Ovary (tissue), 9 donors: ENCODE data around the gene CHAF1A. TPM values are rescaled to one million over a fixed set of nuclear protein-coding genes. Genes with fewer than 3 reads are reported as not detected.

Experiments
- DNase-seq, 5 donors: peaks; one replicate each; pipeline ENCODE4 v3.0.0-alpha.2; 2019 to 2020
- H3K27ac ChIP-seq, 2 donors: fragments of 200-600 bp; one replicate each; pipeline versions ENCODE4 v1.5.1 to v1.8.0; 2019 to 2022
- H3K27me3 ChIP-seq: fragments of 200-600 bp; one replicate; pipeline ENCODE4 v1.8.0; 2022
- H3K36me3 ChIP-seq: fragments of 200-600 bp; sonication (generic); one replicate; pipeline ENCODE4 v1.5.1; 2019
- H3K4me1 ChIP-seq: one replicate; pipeline ENCODE4 v1.8.1; 2013; ENCODE audit warnings: mild to moderate bottlenecking, moderate library complexity; ENCODE audit not compliant: insufficient read depth
- H3K4me3 ChIP-seq: fragments of 200-600 bp; sonication (generic); one replicate; pipeline ENCODE4 v1.5.1; 2017
- H3K9me3 ChIP-seq, 2 donors: fragments of 200-600 bp in 1 of 2; sonication (generic) in 1 of 2; one replicate each; pipeline versions ENCODE4 v1.5.1 to v1.8.1; 2013 to 2019; ENCODE audit warnings: mild to moderate bottlenecking in 1 of 2, moderate library complexity in 1 of 2
- EP300 ChIP-seq: sonication (generic); formaldehyde crosslinking; IDR thresholded peaks from one replicate; pipeline ENCODE4 v1.6.1; 2017; ENCODE audit warnings: antibody characterized with exemption
- POLR2A ChIP-seq: fragments of 450-650 bp; IDR thresholded peaks from one replicate; pipeline ENCODE4 v1.6.1; 2017; ENCODE audit warnings: antibody characterized with exemption, mild to moderate bottlenecking, moderate library complexity
- WGBS, 3 donors: extraction: QIAGEN DNeasy Blood & Tissue Kit in 1 of 3; methylation state at CpG; one replicate each; pipeline versions ENCODE4 v1.1.5 to v1.1.7; 2013 to 2017; 5-methylcytosine and 5-hydroxymethylcytosine counted together
- intact Hi-C, 4 donors: fragments of 100-400 bp; cut with DNase I; formaldehyde crosslinking; loops; one replicate each; pipeline versions ENCODE4 v1.11.0 to v1.15.1; 2022 to 2023
- polyA plus RNA-seq, 2 donors: library from polyadenylated mRNA; stranded (reverse); fragments of 200-250 nt in 1 of 2; fragments of 350-450 nt in 1 of 2; fragmentation: Illumina TruSeq in 1 of 2; extraction: RNeasy Lipid Tissue Mini Kit (QIAGEN cat#74804) in 1 of 2; gene quantifications; one replicate each; pipeline ENCODE4 v1.2.3, GENCODE V29; 2013 to 2014
- total RNA-seq, 7 donors: library from RNA; depleted of rRNA in 2 of 7; stranded (reverse); fragments of >200 nt in 2 of 7; fragmentation: NEBNext Ultra II Directional in 3 of 7; extraction: Animal tissue kit (Norgen Biotek cat#: 25700) in 3 of 7; gene quantifications; one replicate each; pipeline versions ENCODE4 v1.1.0 to v1.2.4, GENCODE V29; 2016 to 2023
- TF ChIP-seq, protein P1 (sequence below), 3 donors: fragments of 450-650 bp in 2 of 3; fragments of 200-600 bp in 1 of 3; IDR thresholded peaks; one replicate each; pipeline versions ENCODE4 v1.5.1 to v1.8.0; 2016 to 2022; ENCODE audit warnings: antibody characterized with exemption in 3 of 3, mild to moderate bottlenecking in 1 of 3
- donor health status: DM: no; HTN: no; CAD: no; lungs with moderate emphysema.
- donor health status: DM: no; HTN: no; CAD: no.
- donor health status: Bipolar disorder and iron deficiency.
- donor health status: DM: yes; HTN: yes; CAD: no.
- donor health status: DM: no; HTN: no; CAD: no.
- donor health status: DM: yes; HTN: yes; CAD: no.

CHAF1A gene
- total and polyA plus RNA-seq, 9 donors = 4.7 to 10.4 (median 7.5) TPM

DNA sequence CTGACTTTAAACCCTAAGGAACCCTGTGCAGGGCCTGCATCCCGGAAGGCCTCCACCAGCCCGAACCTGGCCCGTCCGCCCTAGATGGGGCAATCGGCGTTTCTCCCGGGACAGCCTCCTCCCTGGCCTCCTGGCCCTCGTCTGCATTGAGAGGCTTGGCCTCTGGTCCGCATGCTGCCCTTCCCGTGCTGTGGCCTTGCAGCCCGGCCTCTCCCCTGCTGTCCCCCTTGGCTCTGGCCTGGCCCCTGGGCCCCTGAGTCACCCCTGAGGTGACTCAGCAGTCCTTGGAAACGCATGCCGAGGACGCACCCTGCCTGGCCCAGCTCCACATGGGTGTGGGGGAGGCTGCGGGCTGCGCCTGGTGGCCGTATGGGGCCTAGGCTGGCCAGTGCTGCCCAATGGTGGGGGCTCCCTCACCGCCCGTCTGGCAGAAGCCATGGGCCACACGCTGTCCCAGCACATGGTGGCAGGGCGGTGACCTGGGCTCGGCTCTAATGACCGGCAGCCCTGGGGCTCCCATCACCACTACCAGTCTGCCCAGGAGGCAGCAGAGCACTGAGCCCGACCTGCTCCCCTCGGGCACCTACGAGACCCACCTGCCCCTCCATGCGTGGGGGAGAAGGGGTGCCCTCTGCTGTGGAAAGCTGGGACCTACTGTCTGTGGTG lies 27.8 kb upstream of the CHAF1A start:
- Histone ChIP-seq H3K4me3 (no peak overlapping the region), H3K36me3 (no peaks in the 10 kb centered on the region), H3K27me3 (no peaks in the 10 kb centered on the region), H3K4me1 (peaks cover 43% of the 10 kb centered on the region), H3K27ac (peak overlapping the region; percentile 51 to 72), H3K9me3 (no peaks in the 10 kb centered on the region)
- DNase-seq = peak; percentile 67 to 86 (median 80)
- WGBS, 3 donors = 44 to 51% (median 46%) methylated on average over 19 to 27 of the region's 27 CpGs
- intact Hi-C loops = no loop called here
- TF ChIP-seq POLR2A = no peak
- TF ChIP-seq, protein P1, sequence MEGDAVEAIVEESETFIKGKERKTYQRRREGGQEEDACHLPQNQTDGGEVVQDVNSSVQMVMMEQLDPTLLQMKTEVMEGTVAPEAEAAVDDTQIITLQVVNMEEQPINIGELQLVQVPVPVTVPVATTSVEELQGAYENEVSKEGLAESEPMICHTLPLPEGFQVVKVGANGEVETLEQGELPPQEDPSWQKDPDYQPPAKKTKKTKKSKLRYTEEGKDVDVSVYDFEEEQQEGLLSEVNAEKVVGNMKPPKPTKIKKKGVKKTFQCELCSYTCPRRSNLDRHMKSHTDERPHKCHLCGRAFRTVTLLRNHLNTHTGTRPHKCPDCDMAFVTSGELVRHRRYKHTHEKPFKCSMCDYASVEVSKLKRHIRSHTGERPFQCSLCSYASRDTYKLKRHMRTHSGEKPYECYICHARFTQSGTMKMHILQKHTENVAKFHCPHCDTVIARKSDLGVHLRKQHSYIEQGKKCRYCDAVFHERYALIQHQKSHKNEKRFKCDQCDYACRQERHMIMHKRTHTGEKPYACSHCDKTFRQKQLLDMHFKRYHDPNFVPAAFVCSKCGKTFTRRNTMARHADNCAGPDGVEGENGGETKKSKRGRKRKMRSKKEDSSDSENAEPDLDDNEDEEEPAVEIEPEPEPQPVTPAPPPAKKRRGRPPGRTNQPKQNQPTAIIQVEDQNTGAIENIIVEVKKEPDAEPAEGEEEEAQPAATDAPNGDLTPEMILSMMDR (IDR thresholded peaks at IDR 0.05) = peak in 2 of 3 donors; percentile 10 to 43
- no peak for TF ChIP-seq EP300

DNA sequence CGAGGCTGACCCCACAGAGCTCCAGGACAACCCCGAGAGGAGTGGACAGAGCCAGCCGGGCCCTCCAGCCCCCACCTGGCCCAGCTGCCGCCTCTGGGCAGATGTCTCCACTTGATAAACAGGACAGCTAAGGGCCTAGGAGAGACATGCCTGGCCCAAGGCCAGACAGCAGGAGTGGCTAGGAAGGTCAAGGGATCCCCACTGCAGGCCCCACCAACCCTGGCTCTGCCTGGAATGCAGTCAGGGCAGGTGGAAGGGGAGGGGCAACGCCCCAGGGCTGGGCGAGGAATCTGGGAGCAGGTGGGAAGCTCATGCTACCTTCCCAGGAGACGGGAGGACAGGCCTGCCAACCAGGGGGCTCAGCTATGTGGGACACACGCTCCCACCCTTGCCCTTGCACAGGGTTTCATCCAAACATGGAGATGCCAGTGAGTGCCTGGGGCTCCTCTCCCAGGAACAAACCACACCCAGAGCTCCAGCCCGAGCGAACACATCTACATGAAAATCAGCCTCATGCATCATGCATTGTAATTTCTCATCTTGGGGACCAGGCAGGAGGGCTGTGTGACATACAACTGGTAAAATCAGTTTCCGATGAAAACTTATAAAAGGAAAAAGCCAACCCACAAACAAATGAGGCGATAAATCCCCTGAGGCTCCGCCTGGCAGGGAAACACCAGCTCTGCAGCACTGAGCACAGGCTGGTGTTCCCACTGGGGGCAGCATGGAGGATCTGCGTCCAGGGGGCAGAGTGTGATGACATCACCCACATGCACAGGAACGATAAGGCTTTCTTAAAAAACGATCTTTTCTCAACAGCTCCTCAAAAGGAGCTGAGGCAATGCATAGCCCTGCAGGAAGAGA lies 27.0 kb upstream of the CHAF1A start:
- H3K4me3 ChIP-seq = no peak overlapping the region

DNA sequence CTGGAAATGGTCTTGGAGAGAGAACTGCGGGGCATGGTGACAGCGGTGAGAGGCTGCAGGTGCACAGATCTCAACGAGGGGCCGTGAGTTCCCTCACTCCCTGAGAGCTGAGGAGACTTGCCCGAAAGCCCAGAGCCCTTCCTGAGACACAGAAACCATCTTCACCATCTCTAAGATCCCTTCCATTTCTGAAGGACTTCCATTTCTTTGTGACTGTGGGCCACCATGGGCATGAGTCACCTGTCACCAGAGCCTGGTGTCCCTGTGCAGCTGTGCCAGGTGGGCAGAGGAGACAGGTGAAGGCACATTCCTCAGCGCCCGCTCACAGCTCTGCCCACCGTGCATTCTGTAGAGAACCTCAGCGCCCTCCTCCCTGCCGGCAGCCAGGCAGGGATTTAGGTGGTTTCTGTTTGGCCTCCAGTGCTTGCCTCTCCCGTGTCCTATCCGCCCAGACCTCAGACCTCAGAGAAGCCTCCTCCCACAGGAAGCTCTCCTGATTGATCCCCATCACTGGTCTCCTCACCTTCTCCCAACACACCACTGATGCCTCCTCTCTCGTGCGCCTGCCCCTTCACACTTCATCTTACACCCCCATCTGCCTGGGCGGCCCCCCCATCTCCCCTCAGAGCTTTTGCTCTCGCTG lies 26.3 kb upstream of the CHAF1A start:
- Histone ChIP-seq H3K27me3 (no peaks in the 10 kb centered on the region), H3K4me3 (no peak overlapping the region), H3K27ac (peak overlapping the region in 1 of 2 donors; percentile 12), H3K4me1 (peaks cover 44% of the 10 kb centered on the region), H3K36me3 (no peaks in the 10 kb centered on the region), H3K9me3 (no peaks in the 10 kb centered on the region)
- no peak for TF ChIP-seq POLR2A
- no peak for TF ChIP-seq EP300
- intact Hi-C loops = no loop called here
- WGBS, 3 donors = 79 to 82% (median 81%) methylated on average over 16 of the region's 16 CpGs
- DNase-seq = no peak

More for the DNA sequence above, 27.0 kb upstream of the CHAF1A start:
- Histone ChIP-seq H3K36me3 (no peaks in the 10 kb centered on the region), H3K27ac (peak overlapping the region; percentile 51 to 72), H3K4me1 (peaks cover 42% of the 10 kb centered on the region), H3K27me3 (no peaks in the 10 kb centered on the region), H3K9me3 (no peaks in the 10 kb centered on the region)
- TF ChIP-seq, protein P1 (IDR thresholded peaks at IDR 0.05) = peak in 1 of 3 donors; percentile 33
- TF ChIP-seq POLR2A = no peak
- no peak for TF ChIP-seq EP300
- peak in 3 of 5 donors; percentile 32 to 57 (median 46) for DNase-seq
- WGBS, 3 donors = 54 to 59% (median 56%) methylated on average over 16 of the region's 16 CpGs
- intact Hi-C loops = no loop called here

DNA sequence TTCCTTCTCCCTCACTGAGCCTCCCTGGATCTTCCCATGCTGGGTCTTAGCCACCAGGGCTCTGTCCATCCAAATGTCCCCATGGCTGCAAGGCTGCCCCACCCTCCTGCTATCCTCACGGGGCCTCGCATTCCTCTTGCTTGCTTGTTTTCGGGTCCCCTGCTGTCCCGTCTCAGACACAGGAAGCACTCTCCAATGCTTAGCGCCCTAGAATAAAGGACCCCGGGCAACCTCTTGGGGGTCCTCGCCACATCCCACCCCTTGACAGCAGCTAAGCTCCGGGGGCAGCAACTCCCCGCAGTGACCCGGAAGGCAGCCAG lies 25.8 kb upstream of the CHAF1A start:
- peak overlapping the region in 1 of 2 donors; percentile 12 for H3K27ac ChIP-seq
- H3K4me1 ChIP-seq = peaks cover 41% of the 10 kb centered on the region
- no peaks in the 10 kb centered on the region for H3K27me3 ChIP-seq
- WGBS, 3 donors = 69 to 78% (median 73%) methylated on average over 10 of the region's 10 CpGs
- no peaks in the 10 kb centered on the region for H3K9me3 ChIP-seq
- intact Hi-C loops = no loop called here
- H3K4me3 ChIP-seq = no peak overlapping the region
- no peak for DNase-seq
- no peak for TF ChIP-seq POLR2A
- TF ChIP-seq, protein P1 (IDR thresholded peaks at IDR 0.05) = no peak
- TF ChIP-seq EP300 = no peak
- H3K36me3 ChIP-seq = no peaks in the 10 kb centered on the region
